HepG2 (cell line): ENCODE measurements around the gene SUSD6. TPM values are rescaled to one million over a fixed set of nuclear protein-coding genes. Genes with fewer than 3 reads are reported as not detected.
A peak's percentile ranks its signal among the peaks of the same experiment; 100 is the strongest.

Experiments
- ATF4 ChIP-seq, 2 experiments: fragments of 450-650 bp in 1 of 2; sonication (generic) in 1 of 2; formaldehyde crosslinking; IDR thresholded peaks; 2 replicates each; pipeline versions ENCODE4 v1.5.0 to v1.8.0; 2020 to 2022; ENCODE audit warnings: mild to moderate bottlenecking in 1 of 2, missing genetic modification reagents in 1 of 2
- CREM ChIP-seq, 2 experiments: sonication (generic) in 1 of 2; formaldehyde crosslinking in 1 of 2; IDR thresholded peaks; 2 replicates each; pipeline versions ENCODE4 v1.4.0 to v1.6.1; 2016 to 2020; ENCODE audit warnings: antibody characterized with exemption in 1 of 2, mild to moderate bottlenecking in 1 of 2, missing genetic modification reagents in 1 of 2
- CTCF ChIP-seq: sonication (generic); formaldehyde crosslinking; IDR thresholded peaks from 2 replicates; pipeline ENCODE4 v1.5.0; 2020; ENCODE audit warnings: mild to moderate bottlenecking, missing genetic modification reagents, moderate library complexity
- FOXO1 ChIP-seq: sonication (generic); formaldehyde crosslinking; IDR thresholded peaks from 2 replicates; pipeline ENCODE4 v1.4.0; 2020; ENCODE audit warnings: missing genetic modification reagents
- GATAD2A ChIP-seq: IDR thresholded peaks from 2 replicates; pipeline ENCODE4 v1.6.1; 2016
- GFI1 ChIP-seq: sonication (generic); formaldehyde crosslinking; IDR thresholded peaks from 2 replicates; pipeline ENCODE4 v1.5.0; 2020; ENCODE audit warnings: missing genetic modification reagents, mild to moderate bottlenecking, borderline replicate concordance
- HNF4A ChIP-seq: sonication (generic); formaldehyde crosslinking; IDR thresholded peaks from 2 replicates; pipeline ENCODE4 v1.4.0; 2020; ENCODE audit warnings: missing genetic modification reagents
- HNF4G ChIP-seq, 2 experiments: sonication (generic) in 1 of 2; formaldehyde crosslinking in 1 of 2; IDR thresholded peaks; 2 replicates each; pipeline versions ENCODE4 v1.4.0 to v1.6.1; 2011 to 2020; ENCODE audit warnings: borderline replicate concordance in 2 of 2, low read depth in 2 of 2, mild to moderate bottlenecking in 2 of 2, low read length in 1 of 2, missing genetic modification reagents in 1 of 2, moderate library complexity in 1 of 2
- HOMEZ ChIP-seq: IDR thresholded peaks from 2 replicates; pipeline ENCODE4 v1.6.1; 2016; ENCODE audit warnings: low read depth
- PITX1 ChIP-seq: sonication (generic); formaldehyde crosslinking; IDR thresholded peaks from 2 replicates; pipeline ENCODE4 v1.5.1; 2020; ENCODE audit warnings: mild to moderate bottlenecking, missing genetic modification reagents
- RELA ChIP-seq: sonication (generic); formaldehyde crosslinking; IDR thresholded peaks from 2 replicates; pipeline ENCODE4 v1.4.0; 2020; ENCODE audit warnings: missing genetic modification reagents
- SIX1 ChIP-seq: sonication (generic); formaldehyde crosslinking; IDR thresholded peaks from 2 replicates; pipeline ENCODE4 v1.4.0; 2020; ENCODE audit warnings: missing genetic modification reagents, borderline replicate concordance
- SMAD1 ChIP-seq: sonication (generic); formaldehyde crosslinking; IDR thresholded peaks from 2 replicates; pipeline ENCODE4 v1.4.0; 2020; ENCODE audit warnings: missing genetic modification reagents, low read depth, mild to moderate bottlenecking, borderline replicate concordance
- SOX5 ChIP-seq: IDR thresholded peaks from 2 replicates; pipeline ENCODE4 v1.6.1; 2016; ENCODE audit warnings: borderline replicate concordance
- SPEN ChIP-seq: sonication (generic); formaldehyde crosslinking; IDR thresholded peaks from 2 replicates; pipeline ENCODE4 v1.5.1; 2020; ENCODE audit warnings: low read depth, mild to moderate bottlenecking, missing genetic modification reagents
- TCF7 ChIP-seq: sonication (generic); IDR thresholded peaks from 2 replicates; pipeline ENCODE4 v1.6.1; 2016; ENCODE audit warnings: antibody characterized with exemption, low read depth
- ZNF101 ChIP-seq: sonication (generic); formaldehyde crosslinking; IDR thresholded peaks from 2 replicates; pipeline ENCODE4 v1.4.0; 2020; ENCODE audit warnings: mild to moderate bottlenecking, low read depth, missing genetic modification reagents, borderline replicate concordance
- ZNF552 ChIP-seq: sonication (generic); formaldehyde crosslinking; IDR thresholded peaks from 2 replicates; pipeline ENCODE4 v1.9.0; 2022; ENCODE audit warnings: missing genetic modification reagents, mild to moderate bottlenecking, borderline replicate concordance
- ZZZ3 ChIP-seq: sonication (generic); formaldehyde crosslinking; IDR thresholded peaks from 2 replicates; pipeline ENCODE4 v1.4.0; 2020; ENCODE audit warnings: missing genetic modification reagents, mild to moderate bottlenecking, borderline replicate concordance
- polyA plus RNA-seq, 8 experiments: library from polyadenylated mRNA; depleted of rRNA in 3 of 8; stranded (reverse) in 7 of 8; unstranded in 1 of 8; fragments of >200 nt; fragmentation: Illumina TruSeq in 4 of 8; extraction: Trizol in 4 of 8; gene quantifications; 2 replicates each; pipeline versions ENCODE4 v1.2.1 to v1.2.3, GENCODE V29; 2011 to 2016; ENCODE audit warnings: low read depth in 4 of 8, missing spikeins in 1 of 8, mixed read lengths in 1 of 8; ENCODE audit not compliant: insufficient read depth in 1 of 8
- total RNA-seq, 5 experiments: library from RNA; depleted of rRNA; stranded (reverse); fragments of >200 nt; fragmentation: Illumina TruSeq; extraction: Trizol; gene quantifications; 2 replicates each; pipeline ENCODE4 v1.2.3, GENCODE V29; 2016; ENCODE audit warnings: low read depth in 1 of 5

The SUSD6 gene
- total and polyA plus RNA-seq, 2 of the 13 experiments (the other 11 are each of a cell fraction or from before 2014, with no cell fraction given): 7.2 to 7.4 TPM

- TF ChIP-seq ZZZ3 (CRISPR knock-in tag) (no peak), ATF4 (CRISPR knock-in tag; IDR thresholded peaks at IDR 0.05) (peak in 1 of 2 experiments; percentile 82; a peak in 2 of 4 replicates), HNF4G (IDR thresholded peaks at IDR 0.05; ENCODE audit: borderline replicate concordance, low read depth, low read length) (peak; percentile 66; the same call in 1 of the 2 replicates), HNF4G (CRISPR knock-in tag; IDR thresholded peaks at IDR 0.05; ENCODE audit: borderline replicate concordance, low read depth) (peak; percentile 71; the same call in 1 of the 2 replicates), ZNF101 (no peak), FOXO1 (CRISPR knock-in tag) (peak; percentile 45; the same call in 1 of the 2 replicates), SIX1 (0 out of 2 replicates have a peak, but pooled peaks have one; percentile 27), GFI1 (CRISPR knock-in tag) (peak; percentile 92), SPEN (CRISPR knock-in tag) (0 out of 2 replicates have a peak, but pooled peaks have one; percentile 31), RELA (CRISPR knock-in tag) (0 out of 2 replicates have a peak, but pooled peaks have one; percentile 59), SOX5 (CRISPR knock-in tag) (0 out of 2 replicates have a peak, but pooled peaks have one; percentile 32), PITX1 (CRISPR knock-in tag) (peak; percentile 69; the same call in 1 of the 2 replicates), SMAD1 (CRISPR knock-in tag) (no peak), CTCF (CRISPR knock-in tag) (peak; percentile 24; the same call in 1 of the 2 replicates), ZNF552 (CRISPR knock-in tag) (no peak), HNF4A (CRISPR knock-in tag) (peak; percentile 78), TCF7 (peak; percentile 27; the same call in 1 of the 2 replicates), CREM (IDR thresholded peaks at IDR 0.05) (peak; percentile 53; the same call in 1 of the 2 replicates), CREM (CRISPR knock-in tag; IDR thresholded peaks at IDR 0.05) (no peak), GATAD2A (CRISPR knock-in tag) (peak; percentile 84), HOMEZ (CRISPR knock-in tag) (peak; percentile 46; the same call in 1 of the 2 replicates)
These were observed 4.9 kb upstream of the SUSD6 start (continued) for GRCh38 chr14:69606258-69607184.
